AG09309 (cell line): ENCODE measurements around the gene DNAJB8.

ENCODE experiments used
- DNase-seq: peaks from one replicate; pipeline ENCODE4 v3.0.0-alpha.2; 2010; ENCODE audit warnings: low read depth
- H3K4me3 ChIP-seq: 2 replicates; pipeline ENCODE4 v1.5.1; 2011; ENCODE audit warnings: mild to moderate bottlenecking, low read depth, low read length, moderate library complexity; ENCODE audit not compliant: control insufficient read depth
- TF ChIP-seq, protein P1 (sequence below): IDR thresholded peaks from 2 replicates; pipeline ENCODE4 v1.5.1; 2011; ENCODE audit warnings: mild to moderate bottlenecking, low read depth, low read length, inconsistent platforms; ENCODE audit not compliant: insufficient read depth, control insufficient read depth; ENCODE audit errors: missing control alignments

Gene DNAJB8

DNA sequence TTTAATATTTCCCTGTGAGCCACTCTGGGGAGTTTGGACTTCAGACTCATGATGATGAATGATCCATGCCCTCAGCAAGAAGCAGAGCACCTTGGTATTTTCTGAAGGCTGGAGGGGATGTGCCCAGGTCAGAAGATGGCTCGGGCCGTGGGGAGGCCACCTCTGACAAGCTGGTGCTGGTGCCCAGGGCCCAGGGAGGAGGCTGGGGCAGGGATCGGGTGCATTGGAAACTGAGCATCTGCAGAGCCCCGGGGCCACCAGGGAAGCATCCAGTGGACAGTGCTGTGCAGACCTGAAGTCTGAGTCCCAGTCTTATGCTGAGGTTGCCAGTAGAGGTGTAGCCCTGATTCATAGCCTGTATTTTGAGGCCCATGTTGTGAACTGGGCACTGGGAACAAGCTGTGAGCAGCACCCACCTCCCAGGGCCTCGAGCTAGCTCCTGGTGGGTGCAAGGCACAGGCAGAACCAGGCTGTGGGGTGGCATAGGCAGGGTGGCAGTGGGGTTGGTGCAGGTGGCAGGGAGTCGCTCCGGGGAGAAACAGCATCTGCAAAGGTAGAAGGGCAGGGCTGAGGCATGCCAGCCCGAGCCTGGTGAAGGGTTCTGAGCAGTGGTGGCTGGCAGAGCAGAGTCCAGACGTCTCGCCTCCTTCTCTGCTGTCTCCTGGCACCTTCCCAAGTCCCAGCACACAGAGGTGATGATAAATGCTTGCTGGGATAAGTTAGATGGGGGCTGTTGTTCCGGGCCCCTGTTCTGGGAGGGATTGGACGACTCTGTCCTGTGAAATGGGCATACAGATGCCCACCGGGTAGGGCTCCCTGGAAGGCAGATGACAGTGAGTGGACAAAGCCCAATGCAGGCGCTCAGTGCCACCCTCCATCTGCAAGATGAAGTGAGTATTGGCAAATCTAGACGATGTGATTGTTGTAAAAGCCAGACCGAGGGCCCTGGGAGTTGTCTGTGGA is 10.6 kb downstream of the DNAJB8 start:
- no peak for DNase-seq
- H3K4me3 ChIP-seq = no peak overlapping the region
- TF ChIP-seq, protein P1, sequence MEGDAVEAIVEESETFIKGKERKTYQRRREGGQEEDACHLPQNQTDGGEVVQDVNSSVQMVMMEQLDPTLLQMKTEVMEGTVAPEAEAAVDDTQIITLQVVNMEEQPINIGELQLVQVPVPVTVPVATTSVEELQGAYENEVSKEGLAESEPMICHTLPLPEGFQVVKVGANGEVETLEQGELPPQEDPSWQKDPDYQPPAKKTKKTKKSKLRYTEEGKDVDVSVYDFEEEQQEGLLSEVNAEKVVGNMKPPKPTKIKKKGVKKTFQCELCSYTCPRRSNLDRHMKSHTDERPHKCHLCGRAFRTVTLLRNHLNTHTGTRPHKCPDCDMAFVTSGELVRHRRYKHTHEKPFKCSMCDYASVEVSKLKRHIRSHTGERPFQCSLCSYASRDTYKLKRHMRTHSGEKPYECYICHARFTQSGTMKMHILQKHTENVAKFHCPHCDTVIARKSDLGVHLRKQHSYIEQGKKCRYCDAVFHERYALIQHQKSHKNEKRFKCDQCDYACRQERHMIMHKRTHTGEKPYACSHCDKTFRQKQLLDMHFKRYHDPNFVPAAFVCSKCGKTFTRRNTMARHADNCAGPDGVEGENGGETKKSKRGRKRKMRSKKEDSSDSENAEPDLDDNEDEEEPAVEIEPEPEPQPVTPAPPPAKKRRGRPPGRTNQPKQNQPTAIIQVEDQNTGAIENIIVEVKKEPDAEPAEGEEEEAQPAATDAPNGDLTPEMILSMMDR = no peak

DNA sequence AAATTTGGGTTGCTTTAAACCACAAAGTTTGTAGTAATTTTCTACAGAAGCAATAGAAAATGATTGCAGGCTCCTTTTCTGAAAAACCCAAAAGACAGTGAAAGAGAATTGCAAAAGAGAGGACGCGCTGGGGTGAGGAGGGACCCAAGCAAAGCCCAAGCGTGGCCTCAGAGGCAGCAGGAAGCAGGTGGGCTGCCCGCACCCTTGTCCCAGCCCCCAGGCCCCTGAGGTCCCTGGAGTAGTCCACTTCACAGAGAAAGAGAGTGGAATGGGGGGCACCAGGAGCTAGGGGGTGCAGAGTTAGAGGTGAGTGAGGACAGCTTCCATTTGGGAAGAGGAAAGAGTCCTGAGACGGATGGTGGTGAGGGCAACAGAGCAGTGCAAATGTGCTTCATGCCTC is 11.6 kb downstream of the DNAJB8 start:
- TF ChIP-seq, protein P1 = no peak
- H3K4me3 ChIP-seq = no peak overlapping the region
- no peak for DNase-seq

DNA sequence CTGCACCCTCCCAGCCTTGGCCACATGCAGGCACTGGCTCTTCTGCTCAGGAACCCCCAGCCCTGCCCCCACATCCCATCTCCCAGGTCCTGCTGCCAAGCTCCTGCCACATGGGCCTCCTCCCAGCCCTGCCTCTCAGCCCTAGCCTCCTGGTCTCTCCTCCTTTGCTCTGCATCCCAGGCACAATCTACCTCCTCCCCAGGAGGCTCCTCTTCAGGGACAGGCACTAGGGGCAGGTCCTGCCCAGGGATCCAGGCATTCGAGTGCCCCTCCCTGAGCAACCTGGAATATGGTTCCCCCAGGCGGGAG is 12.4 kb downstream of the DNAJB8 start:
- H3K4me3 ChIP-seq = no peak overlapping the region
- TF ChIP-seq, protein P1 = no peak
- DNase-seq = no peak

- DNase-seq = no peak
- no peak overlapping the region for H3K4me3 ChIP-seq
- TF ChIP-seq, protein P1 = no peak
These were observed 13.0 kb downstream of the DNAJB8 start for GRCh38 chr3:128453501-128454309.

DNA sequence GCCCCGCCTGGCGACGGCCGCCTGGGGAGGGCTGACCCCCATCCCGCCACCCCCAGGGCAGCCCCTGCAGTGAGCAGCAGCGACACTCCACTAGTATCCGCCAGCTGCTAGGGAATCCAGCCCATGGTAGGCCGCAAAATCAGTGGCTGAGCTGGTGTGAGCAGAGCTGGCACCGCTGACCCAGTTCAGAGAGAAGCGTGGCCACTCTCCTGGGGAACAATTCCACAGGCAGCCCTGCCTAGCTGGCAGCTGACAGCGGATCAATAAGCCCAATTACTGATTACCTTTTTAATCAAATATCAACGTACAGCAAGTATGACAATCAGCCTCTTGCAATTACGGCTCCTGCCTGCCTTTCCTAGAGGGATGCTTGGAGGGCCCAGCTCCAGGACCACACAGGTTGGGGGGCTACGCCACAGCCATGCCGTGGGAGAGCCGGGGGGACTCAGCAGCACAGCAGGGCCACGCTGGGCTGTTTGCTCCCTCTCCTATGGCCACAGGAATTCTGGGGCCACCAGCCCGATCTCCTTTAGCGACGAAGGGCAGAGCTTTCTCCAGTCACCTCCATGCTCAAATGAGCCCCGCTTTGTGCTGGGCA is 13.9 kb downstream of the DNAJB8 start:
- H3K4me3 ChIP-seq = no peak overlapping the region
- TF ChIP-seq, protein P1 = no peak
- no peak for DNase-seq

GRCh38 chr3:128452120-128452519 is 14.6 kb downstream of the DNAJB8 start:
- no peak overlapping the region for H3K4me3 ChIP-seq
- TF ChIP-seq, protein P1 = no peak
- DNase-seq = no peak
